GM23338 (cell line): ENCODE data around the gene RHBDL3. TPM values are rescaled to one million over a fixed set of nuclear protein-coding genes. Genes with fewer than 3 reads are reported as not detected.

Experiments
- ATAC-seq: fragments of 200-7000 bp; cut with Tn5 transposase; 3 replicates; pipeline ENCODE4 v1.9.1; 2020
- DNase-seq: peaks from one replicate; pipeline ENCODE4 v3.0.0-alpha.2; 2015; ENCODE audit warnings: low spot score
- H2AFZ ChIP-seq: fragments of 200-600 bp; sonication (generic); 2 replicates; pipeline ENCODE4 v1.8.0; 2016; ENCODE audit warnings: antibody characterized with exemption, mild to moderate bottlenecking, moderate library complexity
- H3F3A ChIP-seq: fragments of 200-600 bp; sonication (generic); replicated peaks from 2 replicates; pipeline ENCODE4 v1.8.0; 2017; ENCODE audit warnings: antibody characterized with exemption, mixed run types, low read depth
- H3K27ac ChIP-seq: fragments of 200-600 bp; sonication (generic); 2 replicates; pipeline ENCODE4 v1.6.1; 2016; ENCODE audit warnings: low read depth
- H3K27me3 ChIP-seq: fragments of 200-600 bp; sonication (generic); 2 replicates; pipeline ENCODE4 v1.8.0; 2016; ENCODE audit warnings: mild to moderate bottlenecking, mixed run types, moderate library complexity; ENCODE audit not compliant: insufficient read depth
- H3K36me3 ChIP-seq: fragments of 200-600 bp; sonication (generic); 2 replicates; pipeline ENCODE4 v1.8.0; 2016; ENCODE audit warnings: mild to moderate bottlenecking; ENCODE audit not compliant: insufficient read depth
- H3K4me1 ChIP-seq: fragments of 200-600 bp; sonication (generic); 2 replicates; pipeline ENCODE4 v1.8.0; 2016; ENCODE audit warnings: mild to moderate bottlenecking, moderate library complexity; ENCODE audit not compliant: insufficient read depth
- H3K4me2 ChIP-seq: fragments of 200-600 bp; sonication (generic); 2 replicates; pipeline ENCODE4 v1.7.1; 2017; ENCODE audit warnings: mixed run types
- H3K4me3 ChIP-seq: fragments of 200-600 bp; sonication (generic); 2 replicates; pipeline ENCODE4 v1.6.1; 2016; ENCODE audit warnings: mixed run types
- H3K79me2 ChIP-seq: fragments of 200-600 bp; sonication (generic); replicated peaks from 2 replicates; pipeline ENCODE4 v1.8.0; 2017; ENCODE audit warnings: mild to moderate bottlenecking; ENCODE audit not compliant: insufficient read depth
- H3K9me2 ChIP-seq: fragments of 200-600 bp; sonication (generic); 2 replicates; pipeline ENCODE4 v1.8.0; 2017; ENCODE audit not compliant: insufficient read depth
- H4K20me1 ChIP-seq: fragments of 200-600 bp; sonication (generic); replicated peaks from 2 replicates; pipeline ENCODE4 v1.8.0; 2017; ENCODE audit warnings: mild to moderate bottlenecking; ENCODE audit not compliant: insufficient read depth
- H3K27ac Mint-ChIP-seq: 2 replicates; pipeline ENCODE4 v1.8.0; 2020; ENCODE audit warnings: inconsistent platforms, mild to moderate bottlenecking, moderate library complexity, mixed read lengths
- H3K27me3 Mint-ChIP-seq: 3 replicates; pipeline ENCODE4 v1.8.0; 2022; ENCODE audit warnings: low read depth, mild to moderate bottlenecking, moderate library complexity, mixed read lengths, inconsistent platforms; ENCODE audit not compliant: insufficient read depth, poor library complexity
- H3K36me3 Mint-ChIP-seq: 3 replicates; pipeline ENCODE4 v1.8.0; 2021; ENCODE audit warnings: low read depth, mild to moderate bottlenecking, inconsistent platforms, moderate library complexity, mixed read lengths
- H3K4me1 Mint-ChIP-seq: 3 replicates; pipeline ENCODE4 v1.8.0; 2020; ENCODE audit warnings: mild to moderate bottlenecking, inconsistent platforms, mixed read lengths
- H3K4me3 Mint-ChIP-seq: 3 replicates; pipeline ENCODE4 v1.8.0; 2021; ENCODE audit warnings: moderate library complexity, mild to moderate bottlenecking, inconsistent platforms, mixed read lengths
- H3K9me3 Mint-ChIP-seq: 3 replicates; pipeline ENCODE4 v1.8.0; 2020; ENCODE audit warnings: moderate library complexity, mild to moderate bottlenecking, inconsistent platforms, mixed read lengths
- CREB1 ChIP-seq: fragments of 250-450 bp; sonication (Bioruptor Pico); IDR thresholded peaks from 2 replicates; pipeline ENCODE4 v1.5.0; 2020; ENCODE audit warnings: low read depth, mild to moderate bottlenecking, moderate library complexity
- EZH2 ChIP-seq: fragments of 200-600 bp; sonication (generic); IDR thresholded peaks from one replicate; pipeline ENCODE4 v1.8.0; 2017; ENCODE audit warnings: antibody characterized with exemption, mild to moderate bottlenecking, low read depth; ENCODE audit not compliant: unreplicated experiment
- JUNB ChIP-seq: IDR thresholded peaks from one replicate; pipeline ENCODE4 v1.6.1; 2016; ENCODE audit warnings: antibody characterized with exemption; ENCODE audit not compliant: unreplicated experiment
- NANOG ChIP-seq: IDR thresholded peaks from 2 replicates; pipeline ENCODE4 v1.6.1; 2016; ENCODE audit warnings: antibody characterized with exemption, borderline replicate concordance
- STAT1 ChIP-seq: IDR thresholded peaks from one replicate; pipeline ENCODE4 v1.6.1; 2016; ENCODE audit warnings: antibody characterized with exemption; ENCODE audit not compliant: unreplicated experiment
- ZNF114 ChIP-seq: fragments of 250-450 bp; sonication (Bioruptor Pico); IDR thresholded peaks from 2 replicates; pipeline ENCODE4 v1.5.0; 2020; ENCODE audit warnings: mild to moderate bottlenecking, moderate library complexity
- ZNF331 ChIP-seq: fragments of 250-450 bp; sonication (Bioruptor Pico); IDR thresholded peaks from 2 replicates; pipeline ENCODE4 v1.5.0; 2020; ENCODE audit warnings: low read depth, mild to moderate bottlenecking, moderate library complexity
- polyA plus RNA-seq: library from polyadenylated mRNA; unstranded; fragments of >200 nt; fragmentation: Nextera tagmentation; extraction: Ambion mirVana; gene quantifications from 2 replicates; pipeline ENCODE4 v1.2.1, GENCODE V29; 2016
- total RNA-seq: library from RNA; depleted of rRNA; stranded (reverse); fragments of >200 nt; shearing (Covaris generic); gene quantifications from 2 replicates; pipeline ENCODE4 v1.2.3, GENCODE V29; 2014
- TF ChIP-seq, protein P1 (sequence below): IDR thresholded peaks from one replicate; pipeline ENCODE4 v1.6.1; 2018; ENCODE audit warnings: antibody characterized with exemption; ENCODE audit not compliant: unreplicated experiment
- TF ChIP-seq, protein P2 (sequence below): fragments of 250-450 bp; sonication (Bioruptor Pico); IDR thresholded peaks from 2 replicates; pipeline ENCODE4 v1.5.0; 2020; ENCODE audit warnings: mild to moderate bottlenecking, moderate library complexity
- TF ChIP-seq, protein P3 (sequence below): IDR thresholded peaks from 2 replicates; pipeline ENCODE4 v1.6.1; 2016; ENCODE audit warnings: antibody characterized with exemption

Gene RHBDL3
- total and polyA plus RNA-seq, 2 experiments from 2014 or later: 2.3 to 8.1 TPM

DNA sequence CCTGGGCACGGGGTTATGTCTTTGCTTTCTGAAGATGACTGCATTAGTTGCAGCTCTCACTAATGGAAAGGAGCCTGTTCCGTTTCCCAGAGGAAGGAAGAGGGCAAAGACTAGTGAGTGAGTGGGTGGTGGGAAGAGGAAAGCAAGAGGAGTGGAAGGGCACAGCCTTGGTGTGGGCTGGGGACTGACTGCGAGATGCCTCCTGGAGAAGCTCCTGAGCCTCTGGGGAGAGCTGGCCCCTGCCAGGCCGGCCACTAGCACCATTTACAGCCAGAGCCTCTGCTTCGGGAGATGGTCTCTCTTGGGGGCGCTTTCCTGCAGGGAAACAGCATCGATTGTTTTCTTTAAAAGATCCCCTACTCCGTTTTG is 825 bp upstream of the RHBDL3 start:
- H3K4me1 ChIP-seq: peaks cover 30% of the 10 kb centered on the region
- Mint-ChIP-seq H3K9me3 (no peaks in the 10 kb centered on the region; the same call in 2 of the 3 replicates), H3K4me3 (peak overlapping the region; percentile 78), H3K36me3 (no peaks in the 10 kb centered on the region), H3K27me3 (peaks cover 40% of the 10 kb centered on the region), H3K27ac (no peak overlapping the region), H3K4me1 (peaks cover 34% of the 10 kb centered on the region)
- 0 out of 2 replicates have a peak, but pooled peaks cover 8% of the 10 kb centered on the region for H4K20me1 ChIP-seq
- TF ChIP-seq ZNF114 (CRISPR knock-in tag) (no peak), STAT1 (no peak), NANOG (no peak), JUNB (no peak), CREB1 (CRISPR knock-in tag) (no peak), EZH2 (no peak), ZNF331 (CRISPR knock-in tag) (no peak)
- TF ChIP-seq, protein P1, sequence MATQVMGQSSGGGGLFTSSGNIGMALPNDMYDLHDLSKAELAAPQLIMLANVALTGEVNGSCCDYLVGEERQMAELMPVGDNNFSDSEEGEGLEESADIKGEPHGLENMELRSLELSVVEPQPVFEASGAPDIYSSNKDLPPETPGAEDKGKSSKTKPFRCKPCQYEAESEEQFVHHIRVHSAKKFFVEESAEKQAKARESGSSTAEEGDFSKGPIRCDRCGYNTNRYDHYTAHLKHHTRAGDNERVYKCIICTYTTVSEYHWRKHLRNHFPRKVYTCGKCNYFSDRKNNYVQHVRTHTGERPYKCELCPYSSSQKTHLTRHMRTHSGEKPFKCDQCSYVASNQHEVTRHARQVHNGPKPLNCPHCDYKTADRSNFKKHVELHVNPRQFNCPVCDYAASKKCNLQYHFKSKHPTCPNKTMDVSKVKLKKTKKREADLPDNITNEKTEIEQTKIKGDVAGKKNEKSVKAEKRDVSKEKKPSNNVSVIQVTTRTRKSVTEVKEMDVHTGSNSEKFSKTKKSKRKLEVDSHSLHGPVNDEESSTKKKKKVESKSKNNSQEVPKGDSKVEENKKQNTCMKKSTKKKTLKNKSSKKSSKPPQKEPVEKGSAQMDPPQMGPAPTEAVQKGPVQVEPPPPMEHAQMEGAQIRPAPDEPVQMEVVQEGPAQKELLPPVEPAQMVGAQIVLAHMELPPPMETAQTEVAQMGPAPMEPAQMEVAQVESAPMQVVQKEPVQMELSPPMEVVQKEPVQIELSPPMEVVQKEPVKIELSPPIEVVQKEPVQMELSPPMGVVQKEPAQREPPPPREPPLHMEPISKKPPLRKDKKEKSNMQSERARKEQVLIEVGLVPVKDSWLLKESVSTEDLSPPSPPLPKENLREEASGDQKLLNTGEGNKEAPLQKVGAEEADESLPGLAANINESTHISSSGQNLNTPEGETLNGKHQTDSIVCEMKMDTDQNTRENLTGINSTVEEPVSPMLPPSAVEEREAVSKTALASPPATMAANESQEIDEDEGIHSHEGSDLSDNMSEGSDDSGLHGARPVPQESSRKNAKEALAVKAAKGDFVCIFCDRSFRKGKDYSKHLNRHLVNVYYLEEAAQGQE: no peak
- TF ChIP-seq, protein P2, sequence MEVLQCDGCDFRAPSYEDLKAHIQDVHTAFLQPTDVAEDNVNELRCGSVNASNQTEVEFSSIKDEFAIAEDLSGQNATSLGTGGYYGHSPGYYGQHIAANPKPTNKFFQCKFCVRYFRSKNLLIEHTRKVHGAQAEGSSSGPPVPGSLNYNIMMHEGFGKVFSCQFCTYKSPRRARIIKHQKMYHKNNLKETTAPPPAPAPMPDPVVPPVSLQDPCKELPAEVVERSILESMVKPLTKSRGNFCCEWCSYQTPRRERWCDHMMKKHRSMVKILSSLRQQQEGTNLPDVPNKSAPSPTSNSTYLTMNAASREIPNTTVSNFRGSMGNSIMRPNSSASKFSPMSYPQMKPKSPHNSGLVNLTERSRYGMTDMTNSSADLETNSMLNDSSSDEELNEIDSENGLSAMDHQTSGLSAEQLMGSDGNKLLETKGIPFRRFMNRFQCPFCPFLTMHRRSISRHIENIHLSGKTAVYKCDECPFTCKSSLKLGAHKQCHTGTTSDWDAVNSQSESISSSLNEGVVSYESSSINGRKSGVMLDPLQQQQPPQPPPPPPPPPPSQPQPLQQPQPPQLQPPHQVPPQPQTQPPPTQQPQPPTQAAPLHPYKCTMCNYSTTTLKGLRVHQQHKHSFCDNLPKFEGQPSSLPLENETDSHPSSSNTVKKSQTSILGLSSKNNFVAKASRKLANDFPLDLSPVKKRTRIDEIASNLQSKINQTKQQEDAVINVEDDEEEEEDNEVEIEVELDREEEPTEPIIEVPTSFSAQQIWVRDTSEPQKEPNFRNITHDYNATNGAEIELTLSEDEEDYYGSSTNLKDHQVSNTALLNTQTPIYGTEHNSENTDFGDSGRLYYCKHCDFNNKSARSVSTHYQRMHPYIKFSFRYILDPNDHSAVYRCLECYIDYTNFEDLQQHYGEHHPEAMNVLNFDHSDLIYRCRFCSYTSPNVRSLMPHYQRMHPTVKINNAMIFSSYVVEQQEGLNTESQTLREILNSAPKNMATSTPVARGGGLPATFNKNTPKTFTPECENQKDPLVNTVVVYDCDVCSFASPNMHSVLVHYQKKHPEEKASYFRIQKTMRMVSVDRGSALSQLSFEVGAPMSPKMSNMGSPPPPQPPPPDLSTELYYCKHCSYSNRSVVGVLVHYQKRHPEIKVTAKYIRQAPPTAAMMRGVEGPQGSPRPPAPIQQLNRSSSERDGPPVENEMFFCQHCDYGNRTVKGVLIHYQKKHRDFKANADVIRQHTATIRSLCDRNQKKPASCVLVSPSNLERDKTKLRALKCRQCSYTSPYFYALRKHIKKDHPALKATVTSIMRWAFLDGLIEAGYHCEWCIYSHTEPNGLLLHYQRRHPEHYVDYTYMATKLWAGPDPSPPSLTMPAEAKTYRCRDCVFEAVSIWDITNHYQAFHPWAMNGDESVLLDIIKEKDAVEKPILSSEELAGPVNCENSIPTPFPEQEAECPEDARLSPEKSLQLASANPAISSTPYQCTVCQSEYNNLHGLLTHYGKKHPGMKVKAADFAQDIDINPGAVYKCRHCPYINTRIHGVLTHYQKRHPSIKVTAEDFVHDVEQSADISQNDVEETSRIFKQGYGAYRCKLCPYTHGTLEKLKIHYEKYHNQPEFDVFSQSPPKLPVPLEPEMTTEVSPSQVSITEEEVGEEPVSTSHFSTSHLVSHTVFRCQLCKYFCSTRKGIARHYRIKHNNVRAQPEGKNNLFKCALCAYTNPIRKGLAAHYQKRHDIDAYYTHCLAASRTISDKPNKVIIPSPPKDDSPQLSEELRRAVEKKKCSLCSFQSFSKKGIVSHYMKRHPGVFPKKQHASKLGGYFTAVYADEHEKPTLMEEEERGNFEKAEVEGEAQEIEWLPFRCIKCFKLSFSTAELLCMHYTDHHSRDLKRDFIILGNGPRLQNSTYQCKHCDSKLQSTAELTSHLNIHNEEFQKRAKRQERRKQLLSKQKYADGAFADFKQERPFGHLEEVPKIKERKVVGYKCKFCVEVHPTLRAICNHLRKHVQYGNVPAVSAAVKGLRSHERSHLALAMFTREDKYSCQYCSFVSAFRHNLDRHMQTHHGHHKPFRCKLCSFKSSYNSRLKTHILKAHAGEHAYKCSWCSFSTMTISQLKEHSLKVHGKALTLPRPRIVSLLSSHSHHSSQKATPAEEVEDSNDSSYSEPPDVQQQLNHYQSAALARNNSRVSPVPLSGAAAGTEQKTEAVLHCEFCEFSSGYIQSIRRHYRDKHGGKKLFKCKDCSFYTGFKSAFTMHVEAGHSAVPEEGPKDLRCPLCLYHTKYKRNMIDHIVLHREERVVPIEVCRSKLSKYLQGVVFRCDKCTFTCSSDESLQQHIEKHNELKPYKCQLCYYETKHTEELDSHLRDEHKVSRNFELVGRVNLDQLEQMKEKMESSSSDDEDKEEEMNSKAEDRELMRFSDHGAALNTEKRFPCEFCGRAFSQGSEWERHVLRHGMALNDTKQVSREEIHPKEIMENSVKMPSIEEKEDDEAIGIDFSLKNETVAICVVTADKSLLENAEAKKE: no peak
- TF ChIP-seq, protein P3, sequence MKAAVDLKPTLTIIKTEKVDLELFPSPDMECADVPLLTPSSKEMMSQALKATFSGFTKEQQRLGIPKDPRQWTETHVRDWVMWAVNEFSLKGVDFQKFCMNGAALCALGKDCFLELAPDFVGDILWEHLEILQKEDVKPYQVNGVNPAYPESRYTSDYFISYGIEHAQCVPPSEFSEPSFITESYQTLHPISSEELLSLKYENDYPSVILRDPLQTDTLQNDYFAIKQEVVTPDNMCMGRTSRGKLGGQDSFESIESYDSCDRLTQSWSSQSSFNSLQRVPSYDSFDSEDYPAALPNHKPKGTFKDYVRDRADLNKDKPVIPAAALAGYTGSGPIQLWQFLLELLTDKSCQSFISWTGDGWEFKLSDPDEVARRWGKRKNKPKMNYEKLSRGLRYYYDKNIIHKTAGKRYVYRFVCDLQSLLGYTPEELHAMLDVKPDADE: no peak
- no peak for DNase-seq
- H3K79me2 ChIP-seq: no peaks in the 10 kb centered on the region; the same call in 1 of the 2 replicates
- peak overlapping the region; percentile 88 for H3K4me2 ChIP-seq
- peaks cover 23% of the 10 kb centered on the region for H3F3A ChIP-seq
- no peaks in the 10 kb centered on the region for H3K9me2 ChIP-seq
- peak; percentile 15 for ATAC-seq
- H3K4me3 ChIP-seq: peak overlapping the region; percentile 74
- H3K27me3 ChIP-seq: peaks cover 51% of the 10 kb centered on the region
- H2AFZ ChIP-seq: peak overlapping the region; percentile 99
- H3K27ac ChIP-seq: no peak overlapping the region
- H3K36me3 ChIP-seq: no peaks in the 10 kb centered on the region; the same call in 1 of the 2 replicates
